Epidermal melanocyte (primary cell): Measurements from ENCODE around the gene LPIN1.

Experiments
- DNase-seq: peaks from one replicate; pipeline ENCODE4 v3.0.0; 2011; ENCODE audit warnings: low spot score; ENCODE audit not compliant: insufficient read length

The LPIN1 gene

GRCh38 chr2:11746376-11746806 is at the start of gene LPIN1:
Gene LPIN1, plus strand, starts transcription at chr2:11746632. Its CDS starts 18,910 bp downstream, at chr2:11765542.
- peak; percentile 85 for DNase-seq

- no peak for DNase-seq
Measured at GRCh38 chr2:11696736-11697102, 49.7 kb upstream of the LPIN1 start.

- DNase-seq: no peak
Measured at GRCh38 chr2:11697103-11697871, 49.1 kb upstream of the LPIN1 start.

- no peak for DNase-seq
Measured at GRCh38 chr2:11698009-11698922, 48.2 kb upstream of the LPIN1 start.

- DNase-seq: no peak
Measured at GRCh38 chr2:11699686-11700670, 46.5 kb upstream of the LPIN1 start.

GRCh38 chr2:11701206-11701605 is 45.2 kb upstream of the LPIN1 start:
- DNase-seq: no peak

- no peak for DNase-seq
Measured at GRCh38 chr2:11701751-11702301, 44.6 kb upstream of the LPIN1 start.

- no peak for DNase-seq
Measured at GRCh38 chr2:11702946-11703345, 43.5 kb upstream of the LPIN1 start.

- no peak for DNase-seq
Measured at GRCh38 chr2:11703700-11704099, 42.7 kb upstream of the LPIN1 start.

GRCh38 chr2:11705063-11705462 is 41.4 kb upstream of the LPIN1 start:
- no peak for DNase-seq

GRCh38 chr2:11705711-11706110 is 40.7 kb upstream of the LPIN1 start:
- DNase-seq: no peak

- no peak for DNase-seq
Measured at GRCh38 chr2:11708106-11708505, 38.3 kb upstream of the LPIN1 start.

GRCh38 chr2:11709293-11709692 is 37.1 kb upstream of the LPIN1 start:
- no peak for DNase-seq

GRCh38 chr2:11710210-11710609 is 36.2 kb upstream of the LPIN1 start:
- DNase-seq: no peak

GRCh38 chr2:11710632-11711353 is 35.6 kb upstream of the LPIN1 start:
- peak; percentile 45 for DNase-seq

- DNase-seq: no peak
Measured at GRCh38 chr2:11711354-11711716, 35.1 kb upstream of the LPIN1 start.

- DNase-seq: no peak
Measured at GRCh38 chr2:11711751-11712150, 34.7 kb upstream of the LPIN1 start.

GRCh38 chr2:11712866-11713265 is 33.6 kb upstream of the LPIN1 start:
- no peak for DNase-seq

- no peak for DNase-seq
Measured at GRCh38 chr2:11713815-11714214, 32.6 kb upstream of the LPIN1 start.

- DNase-seq: no peak
Measured at GRCh38 chr2:11715987-11716652, 30.3 kb upstream of the LPIN1 start.
